HEK293 (cell line): Measurements from ENCODE around the gene GDPD5.

Experiments used
- HOXD13 ChIP-seq: sonication (generic); formaldehyde crosslinking; IDR thresholded peaks from 2 replicates; pipeline ENCODE4 v1.8.0; 2022; ENCODE audit warnings: missing genetic modification reagents, borderline replicate concordance
- IKZF3 ChIP-seq: fragments of 450-650 bp; IDR thresholded peaks from 2 replicates; pipeline ENCODE4 v1.5.0; 2018; ENCODE audit warnings: missing biosample characterization, mild to moderate bottlenecking, missing genetic modification characterization, moderate library complexity
- KLF16 ChIP-seq: fragments of 450-650 bp; formaldehyde crosslinking; IDR thresholded peaks from 2 replicates; pipeline ENCODE4 v1.5.1; 2017; ENCODE audit warnings: missing biosample characterization, missing genetic modification characterization
- KLF17 ChIP-seq: fragments of 450-650 bp; formaldehyde crosslinking; IDR thresholded peaks from 2 replicates; pipeline ENCODE4 v1.5.1; 2016; ENCODE audit warnings: missing biosample characterization, missing genetic modification characterization
- KLF9 ChIP-seq: fragments of 450-650 bp; formaldehyde crosslinking; IDR thresholded peaks from 2 replicates; pipeline ENCODE4 v1.5.1; 2016; ENCODE audit warnings: missing biosample characterization, missing genetic modification characterization, low read depth
- PATZ1 ChIP-seq: fragments of 450-650 bp; formaldehyde crosslinking; IDR thresholded peaks from 2 replicates; pipeline ENCODE4 v1.5.1; 2016; ENCODE audit warnings: missing biosample characterization, missing genetic modification characterization
- SCRT2 ChIP-seq: fragments of 450-650 bp; formaldehyde crosslinking; IDR thresholded peaks from 2 replicates; pipeline ENCODE4 v1.5.1; 2016; ENCODE audit warnings: missing biosample characterization, missing genetic modification characterization
- SP2 ChIP-seq: fragments of 450-650 bp; formaldehyde crosslinking; IDR thresholded peaks from 2 replicates; pipeline ENCODE4 v1.5.1; 2016; ENCODE audit warnings: missing biosample characterization, missing genetic modification characterization
- TCF7L2 ChIP-seq: IDR thresholded peaks from 2 replicates; pipeline ENCODE4 v1.6.1; 2011; ENCODE audit warnings: low read depth, mild to moderate bottlenecking, inconsistent platforms, low read length, moderate library complexity, borderline replicate concordance
- ZBTB20 ChIP-seq: fragments of 450-650 bp; formaldehyde crosslinking; IDR thresholded peaks from 2 replicates; pipeline ENCODE4 v1.5.1; 2016; ENCODE audit warnings: missing biosample characterization, missing genetic modification characterization
- ZBTB26 ChIP-seq: fragments of 450-650 bp; formaldehyde crosslinking; optimal IDR thresholded peaks from 2 replicates; pipeline ENCODE3; 2016; ENCODE audit warnings: missing biosample characterization, mild to moderate bottlenecking, missing genetic modification characterization
- ZBTB6 ChIP-seq: fragments of 450-650 bp; formaldehyde crosslinking; IDR thresholded peaks from 2 replicates; pipeline ENCODE4 v1.5.1; 2017; ENCODE audit warnings: missing biosample characterization, missing genetic modification characterization
- ZBTB8A ChIP-seq: fragments of 450-650 bp; formaldehyde crosslinking; IDR thresholded peaks from 2 replicates; pipeline ENCODE4 v1.5.1; 2016; ENCODE audit warnings: missing biosample characterization, missing genetic modification characterization
- ZFHX2 ChIP-seq: fragments of 450-650 bp; formaldehyde crosslinking; conservative IDR thresholded peaks from 2 replicates; pipeline ENCODE4 v1.5.1; 2016; ENCODE audit warnings: missing biosample characterization, missing genetic modification characterization
- ZFP37 ChIP-seq: fragments of 450-650 bp; formaldehyde crosslinking; IDR thresholded peaks from 2 replicates; pipeline ENCODE4 v1.5.1; 2016; ENCODE audit warnings: missing biosample characterization, missing genetic modification characterization
- ZNF23 ChIP-seq: fragments of 450-650 bp; formaldehyde crosslinking; IDR thresholded peaks from 2 replicates; pipeline ENCODE4 v1.5.1; 2016; ENCODE audit warnings: missing biosample characterization, missing genetic modification characterization, borderline replicate concordance
- ZNF292 ChIP-seq: fragments of 450-650 bp; formaldehyde crosslinking; IDR thresholded peaks from 2 replicates; pipeline ENCODE4 v1.5.1; 2016; ENCODE audit warnings: low read depth, missing biosample characterization, missing genetic modification characterization, borderline replicate concordance
- ZNF518A ChIP-seq: fragments of 450-650 bp; formaldehyde crosslinking; conservative IDR thresholded peaks from 2 replicates; pipeline ENCODE4 v1.5.1; 2016; ENCODE audit warnings: low read depth, missing biosample characterization, missing genetic modification characterization
- ZNF549 ChIP-seq: fragments of 450-650 bp; IDR thresholded peaks from 2 replicates; pipeline ENCODE4 v1.5.1; 2018; ENCODE audit warnings: missing biosample characterization, missing genetic modification characterization, mild to moderate bottlenecking, inconsistent platforms, moderate library complexity
- ZNF610 ChIP-seq: fragments of 450-650 bp; formaldehyde crosslinking; IDR thresholded peaks from 2 replicates; pipeline ENCODE4 v1.5.1; 2016; ENCODE audit warnings: missing biosample characterization, missing genetic modification characterization, borderline replicate concordance
- ZNF670 ChIP-seq: fragments of 450-650 bp; formaldehyde crosslinking; IDR thresholded peaks from 2 replicates; pipeline ENCODE4 v1.5.1; 2016; ENCODE audit warnings: missing biosample characterization, missing genetic modification characterization, low read depth
- ZNF692 ChIP-seq: fragments of 450-650 bp; formaldehyde crosslinking; IDR thresholded peaks from 2 replicates; pipeline ENCODE4 v1.5.1; 2016; ENCODE audit warnings: missing biosample characterization, missing genetic modification characterization
- ZNF701 ChIP-seq: fragments of 450-650 bp; formaldehyde crosslinking; IDR thresholded peaks from 2 replicates; pipeline ENCODE4 v1.5.1; 2016; ENCODE audit warnings: missing biosample characterization, missing genetic modification characterization
- ZNF747 ChIP-seq: fragments of 450-650 bp; formaldehyde crosslinking; IDR thresholded peaks from 2 replicates; pipeline ENCODE4 v1.5.1; 2016; ENCODE audit warnings: missing biosample characterization, missing genetic modification characterization
- ZNF768 ChIP-seq: fragments of 450-650 bp; formaldehyde crosslinking; IDR thresholded peaks from 2 replicates; pipeline ENCODE4 v1.5.1; 2018; ENCODE audit warnings: missing biosample characterization, mild to moderate bottlenecking, missing genetic modification characterization
- ZNF830 ChIP-seq: fragments of 450-650 bp; IDR thresholded peaks from 2 replicates; pipeline ENCODE4 v1.5.0; 2018; ENCODE audit warnings: missing biosample characterization, missing genetic modification characterization, low read depth, mild to moderate bottlenecking, moderate library complexity
- ZNF843 ChIP-seq: fragments of 450-650 bp; formaldehyde crosslinking; IDR thresholded peaks from 2 replicates; pipeline ENCODE4 v1.5.1; 2016; ENCODE audit warnings: missing biosample characterization, missing genetic modification characterization

The GDPD5 gene

GRCh38 chr11:75554258-75555022, 28.7 kb upstream of the GDPD5 start (continued):
- no peak for TF ChIP-seq ZNF701 (tag by site-specific recombination)
- peak; percentile 78 for TF ChIP-seq SCRT2 (tag by site-specific recombination)
- TF ChIP-seq ZNF768 (tag by site-specific recombination): no peak; the same call in 1 of the 2 replicates
- TF ChIP-seq ZNF830: no peak
- TF ChIP-seq TCF7L2: no peak
- 0 out of 2 replicates have a peak, but pooled peaks have one; percentile 12 for TF ChIP-seq ZBTB8A (tag by site-specific recombination)
- TF ChIP-seq ZBTB26 (tag by site-specific recombination): no peak
- TF ChIP-seq ZFP37: no peak
- 0 out of 2 replicates have a peak, but pooled peaks have one; percentile 45 for TF ChIP-seq KLF16
- TF ChIP-seq ZNF747 (tag by site-specific recombination): no peak
- TF ChIP-seq PATZ1: peak; percentile 76
- TF ChIP-seq ZNF843 (tag by site-specific recombination): no peak
- peak; percentile 87; the same call in 1 of the 2 replicates for TF ChIP-seq HOXD13 (CRISPR knock-in tag)
- no peak for TF ChIP-seq ZNF610 (tag by site-specific recombination)
- no peak for TF ChIP-seq ZNF670
- 0 out of 2 replicates have a peak, but pooled peaks have one; percentile 72 for TF ChIP-seq ZNF692 (tag by site-specific recombination)
- TF ChIP-seq ZBTB20 (tag by site-specific recombination): 0 out of 2 replicates have a peak, but pooled peaks have one; percentile 38
- no peak for TF ChIP-seq KLF9 (tag by site-specific recombination)
- peak; percentile 32; the same call in 1 of the 2 replicates for TF ChIP-seq SP2
- 0 out of 2 replicates have a peak, but pooled peaks have one; percentile 9 for TF ChIP-seq ZFHX2 (tag by site-specific recombination)
- no peak for TF ChIP-seq ZBTB6 (tag by site-specific recombination)
- no peak for TF ChIP-seq ZNF549 (tag by site-specific recombination)
- peak; percentile 50; the same call in 1 of the 2 replicates for TF ChIP-seq ZNF518A (tag by site-specific recombination)
- TF ChIP-seq IKZF3: peak; percentile 46; the same call in 1 of the 2 replicates
- no peak for TF ChIP-seq ZNF23 (tag by site-specific recombination)
- TF ChIP-seq KLF17: no peak
- no peak for TF ChIP-seq ZNF292 (tag by site-specific recombination)
